ENCODE data around the gene ATP6AP1.
"Not testable (repeated sequence)": the region's sequence is repeated elsewhere in the genome, so short reads cannot be mapped to it uniquely, and the experiment has no call there.

ATP6AP1 gene

GRCh38 chrX:154382483-154383069, 45.9 kb upstream of the ATP6AP1 start:
- DNase-seq (ENCODE audit: low spot score): no peak
- ChIA-PET POLR2A (ENCODE audit: low non-redundant PET) (no interaction called here), CTCF (interaction anchor here (0.6 to 3.0 kb wide), 2 partner anchors 9 to 65 kb away, joined by 3 to 13 read pairs; partner anchors contain the start of gene FLNA)
- H3K27ac ChIP-seq: peak overlapping the region; percentile 86
- TF ChIP-seq, protein P1, sequence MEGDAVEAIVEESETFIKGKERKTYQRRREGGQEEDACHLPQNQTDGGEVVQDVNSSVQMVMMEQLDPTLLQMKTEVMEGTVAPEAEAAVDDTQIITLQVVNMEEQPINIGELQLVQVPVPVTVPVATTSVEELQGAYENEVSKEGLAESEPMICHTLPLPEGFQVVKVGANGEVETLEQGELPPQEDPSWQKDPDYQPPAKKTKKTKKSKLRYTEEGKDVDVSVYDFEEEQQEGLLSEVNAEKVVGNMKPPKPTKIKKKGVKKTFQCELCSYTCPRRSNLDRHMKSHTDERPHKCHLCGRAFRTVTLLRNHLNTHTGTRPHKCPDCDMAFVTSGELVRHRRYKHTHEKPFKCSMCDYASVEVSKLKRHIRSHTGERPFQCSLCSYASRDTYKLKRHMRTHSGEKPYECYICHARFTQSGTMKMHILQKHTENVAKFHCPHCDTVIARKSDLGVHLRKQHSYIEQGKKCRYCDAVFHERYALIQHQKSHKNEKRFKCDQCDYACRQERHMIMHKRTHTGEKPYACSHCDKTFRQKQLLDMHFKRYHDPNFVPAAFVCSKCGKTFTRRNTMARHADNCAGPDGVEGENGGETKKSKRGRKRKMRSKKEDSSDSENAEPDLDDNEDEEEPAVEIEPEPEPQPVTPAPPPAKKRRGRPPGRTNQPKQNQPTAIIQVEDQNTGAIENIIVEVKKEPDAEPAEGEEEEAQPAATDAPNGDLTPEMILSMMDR (conservative IDR thresholded peaks at IDR 0.05; ENCODE audit: low read depth): no peak

- TF ChIP-seq, protein P1 (conservative IDR thresholded peaks at IDR 0.05; ENCODE audit: low read depth): no peak
- CTCF ChIA-PET: interaction anchor here (3.0 kb wide), 1 partner anchor 10 kb away, joined by 13 read pairs; the partner anchor contains the start of gene FLNA
- H3K27ac ChIP-seq: peak overlapping the region; percentile 86
- POLR2A ChIA-PET (ENCODE audit: low non-redundant PET): no interaction called here
- no peak for DNase-seq (ENCODE audit: low spot score)
Observed at GRCh38 chrX:154383359-154384283, 44.9 kb upstream of the ATP6AP1 start.

GRCh38 chrX:154384284-154384892, 44.1 kb upstream of the ATP6AP1 start:
- no peak for DNase-seq (ENCODE audit: low spot score)
- ChIA-PET CTCF (interaction anchor here (0.6 to 3.0 kb wide), 2 partner anchors 11 to 143 kb away, joined by 4 to 13 read pairs; partner anchors contain the start of gene FLNA), POLR2A (ENCODE audit: low non-redundant PET) (no interaction called here)
- TF ChIP-seq, protein P1 (conservative IDR thresholded peaks at IDR 0.05; ENCODE audit: low read depth): no peak
- H3K27ac ChIP-seq: peak overlapping the region; percentile 86

- CTCF ChIA-PET; POLR2A ChIA-PET (ENCODE audit: low non-redundant PET); H3K27ac ChIP-seq; DNase-seq (ENCODE audit: low spot score): not testable (repeated sequence)
Observed at GRCh38 chrX:154388094-154388493, 40.4 kb upstream of the ATP6AP1 start.

DNA sequence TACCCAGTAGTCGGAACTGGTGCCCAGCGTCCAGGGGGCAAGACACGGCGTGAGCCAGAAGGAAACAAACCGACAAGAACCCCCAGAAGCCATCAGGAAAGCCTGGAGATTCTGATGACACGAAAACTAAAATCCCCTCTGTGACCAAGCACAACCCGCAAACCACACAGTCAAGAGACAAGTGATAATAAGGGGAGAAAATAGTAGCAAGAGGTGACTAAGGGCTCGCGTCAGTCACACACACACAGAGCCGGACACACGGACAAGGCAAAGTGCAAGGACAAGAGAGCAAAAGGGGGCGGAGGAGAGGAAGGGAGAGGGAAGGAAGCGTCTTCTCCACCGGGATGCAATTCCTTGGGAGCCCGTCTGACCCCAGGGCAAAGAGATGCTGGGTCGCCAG, 39.8 kb upstream of the ATP6AP1 start:
- DNase-seq (ENCODE audit: low spot score); H3K27ac ChIP-seq; POLR2A ChIA-PET (ENCODE audit: low non-redundant PET); CTCF ChIA-PET: not testable (repeated sequence)

DNA sequence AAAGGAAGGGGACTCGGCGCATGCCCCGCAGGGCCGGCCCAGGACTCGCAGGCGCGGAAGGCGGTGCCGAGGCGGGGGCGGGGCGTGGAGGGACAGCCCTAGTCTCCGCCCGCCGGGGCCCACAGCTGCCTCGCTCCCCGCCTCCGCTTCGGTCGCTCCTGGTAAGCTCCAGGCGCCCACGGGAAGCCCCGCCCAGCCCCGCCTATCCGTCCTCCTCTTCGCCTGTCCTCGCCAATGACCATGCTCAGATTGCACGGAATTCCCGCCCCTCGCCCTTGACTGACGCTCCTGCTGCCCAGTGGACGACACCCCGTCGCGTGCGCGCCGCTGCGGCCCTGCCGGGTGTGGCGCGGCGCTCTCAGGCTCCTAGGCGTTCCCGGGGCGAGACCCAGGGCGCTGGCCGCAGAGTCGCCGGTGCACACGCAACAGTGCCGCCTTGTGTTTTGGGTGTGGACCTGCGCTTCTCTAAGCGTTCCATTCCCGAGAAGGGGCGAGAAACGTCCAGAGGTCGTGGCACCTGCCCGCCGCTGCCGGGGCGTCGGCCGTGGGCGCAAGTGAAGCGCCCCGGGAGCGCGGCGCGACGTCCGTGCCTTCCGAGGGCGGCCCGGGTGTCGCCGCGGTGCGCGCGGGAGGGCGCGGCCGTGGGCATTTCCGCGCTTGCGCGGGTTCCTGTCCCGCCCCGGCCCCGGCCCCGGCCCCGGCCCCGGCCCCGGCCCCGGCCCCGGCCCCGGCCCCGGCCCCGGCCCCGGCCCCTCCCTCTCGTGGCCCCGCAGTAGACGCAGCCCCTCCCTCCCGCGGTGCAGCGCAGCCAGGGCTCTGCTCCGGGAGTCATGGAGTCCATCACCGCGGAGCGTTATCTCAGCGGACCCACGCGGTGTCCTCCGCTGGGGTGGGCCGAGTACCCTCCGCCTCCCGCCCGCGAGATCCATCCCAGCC, 38.4 kb upstream of the ATP6AP1 start:
- peak overlapping the region; percentile 67 for H3K27ac ChIP-seq
- POLR2A ChIA-PET (ENCODE audit: low non-redundant PET); CTCF ChIA-PET; DNase-seq (ENCODE audit: low spot score): not testable (repeated sequence)

- peak overlapping the region; percentile 95 for H3K27ac ChIP-seq
- CTCF ChIA-PET: interaction anchor here (1.2 kb wide), 1 partner anchor 22 kb away, joined by 5 read pairs; the partner anchor contains the start of gene FLNA
- not testable (repeated sequence) for DNase-seq (ENCODE audit: low spot score)
- POLR2A ChIA-PET (ENCODE audit: low non-redundant PET): interaction anchor here (1.2 kb wide), 1 partner anchor 46 kb away, joined by 3 read pairs; no protein-coding TSS in a partner anchor
Observed at GRCh38 chrX:154396363-154396762, 32.1 kb upstream of the ATP6AP1 start.
